Panc1 (cell line): Measurements from ENCODE around the gene C8B.

Experiments
- TF ChIP-seq, protein P1 (sequence below): fragments of 450-650 bp; IDR thresholded peaks from 2 replicates; pipeline ENCODE4 v1.5.1; 2017; ENCODE audit warnings: mild to moderate bottlenecking
- TF ChIP-seq, protein P2 (sequence below), 2 experiments: IDR thresholded peaks; 2 replicates each; pipeline ENCODE4 v1.6.1; 2011 to 2012; ENCODE audit warnings: low read depth in 2 of 2, control low read depth in 1 of 2, low read length in 1 of 2, mild to moderate bottlenecking in 1 of 2, moderate library complexity in 1 of 2; ENCODE audit not compliant: insufficient read depth in 1 of 2

DNA sequence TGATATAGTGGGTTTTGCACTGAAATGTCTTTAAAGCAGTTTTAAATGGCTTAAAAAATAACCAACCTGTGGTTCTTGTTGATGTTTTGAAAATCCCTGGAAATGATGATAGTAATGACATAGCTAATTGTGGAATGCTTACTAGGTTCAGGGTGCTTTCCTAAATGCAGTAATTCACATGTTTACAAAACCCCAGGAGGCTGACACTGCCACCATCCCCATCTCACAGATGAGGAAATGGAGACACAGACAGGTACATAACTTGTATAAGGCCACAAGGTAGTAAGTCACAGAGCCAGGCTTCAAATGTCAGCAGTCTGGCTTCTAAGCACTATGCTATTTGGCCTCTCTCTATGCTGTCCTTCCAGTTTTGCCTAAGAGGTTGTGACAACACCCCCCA, 40.6 kb downstream of the C8B start:
- TF ChIP-seq, protein P1, sequence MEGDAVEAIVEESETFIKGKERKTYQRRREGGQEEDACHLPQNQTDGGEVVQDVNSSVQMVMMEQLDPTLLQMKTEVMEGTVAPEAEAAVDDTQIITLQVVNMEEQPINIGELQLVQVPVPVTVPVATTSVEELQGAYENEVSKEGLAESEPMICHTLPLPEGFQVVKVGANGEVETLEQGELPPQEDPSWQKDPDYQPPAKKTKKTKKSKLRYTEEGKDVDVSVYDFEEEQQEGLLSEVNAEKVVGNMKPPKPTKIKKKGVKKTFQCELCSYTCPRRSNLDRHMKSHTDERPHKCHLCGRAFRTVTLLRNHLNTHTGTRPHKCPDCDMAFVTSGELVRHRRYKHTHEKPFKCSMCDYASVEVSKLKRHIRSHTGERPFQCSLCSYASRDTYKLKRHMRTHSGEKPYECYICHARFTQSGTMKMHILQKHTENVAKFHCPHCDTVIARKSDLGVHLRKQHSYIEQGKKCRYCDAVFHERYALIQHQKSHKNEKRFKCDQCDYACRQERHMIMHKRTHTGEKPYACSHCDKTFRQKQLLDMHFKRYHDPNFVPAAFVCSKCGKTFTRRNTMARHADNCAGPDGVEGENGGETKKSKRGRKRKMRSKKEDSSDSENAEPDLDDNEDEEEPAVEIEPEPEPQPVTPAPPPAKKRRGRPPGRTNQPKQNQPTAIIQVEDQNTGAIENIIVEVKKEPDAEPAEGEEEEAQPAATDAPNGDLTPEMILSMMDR, result no peak
- TF ChIP-seq, protein P2, sequence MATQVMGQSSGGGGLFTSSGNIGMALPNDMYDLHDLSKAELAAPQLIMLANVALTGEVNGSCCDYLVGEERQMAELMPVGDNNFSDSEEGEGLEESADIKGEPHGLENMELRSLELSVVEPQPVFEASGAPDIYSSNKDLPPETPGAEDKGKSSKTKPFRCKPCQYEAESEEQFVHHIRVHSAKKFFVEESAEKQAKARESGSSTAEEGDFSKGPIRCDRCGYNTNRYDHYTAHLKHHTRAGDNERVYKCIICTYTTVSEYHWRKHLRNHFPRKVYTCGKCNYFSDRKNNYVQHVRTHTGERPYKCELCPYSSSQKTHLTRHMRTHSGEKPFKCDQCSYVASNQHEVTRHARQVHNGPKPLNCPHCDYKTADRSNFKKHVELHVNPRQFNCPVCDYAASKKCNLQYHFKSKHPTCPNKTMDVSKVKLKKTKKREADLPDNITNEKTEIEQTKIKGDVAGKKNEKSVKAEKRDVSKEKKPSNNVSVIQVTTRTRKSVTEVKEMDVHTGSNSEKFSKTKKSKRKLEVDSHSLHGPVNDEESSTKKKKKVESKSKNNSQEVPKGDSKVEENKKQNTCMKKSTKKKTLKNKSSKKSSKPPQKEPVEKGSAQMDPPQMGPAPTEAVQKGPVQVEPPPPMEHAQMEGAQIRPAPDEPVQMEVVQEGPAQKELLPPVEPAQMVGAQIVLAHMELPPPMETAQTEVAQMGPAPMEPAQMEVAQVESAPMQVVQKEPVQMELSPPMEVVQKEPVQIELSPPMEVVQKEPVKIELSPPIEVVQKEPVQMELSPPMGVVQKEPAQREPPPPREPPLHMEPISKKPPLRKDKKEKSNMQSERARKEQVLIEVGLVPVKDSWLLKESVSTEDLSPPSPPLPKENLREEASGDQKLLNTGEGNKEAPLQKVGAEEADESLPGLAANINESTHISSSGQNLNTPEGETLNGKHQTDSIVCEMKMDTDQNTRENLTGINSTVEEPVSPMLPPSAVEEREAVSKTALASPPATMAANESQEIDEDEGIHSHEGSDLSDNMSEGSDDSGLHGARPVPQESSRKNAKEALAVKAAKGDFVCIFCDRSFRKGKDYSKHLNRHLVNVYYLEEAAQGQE (IDR thresholded peaks at IDR 0.05; ENCODE audit: insufficient read depth in 1 of 2, low read depth in 2 of 2, low read length in 1 of 2), result no peak
